HG03520 (cell line): ENCODE measurements around the gene HIVEP3.

Experiments
- ATAC-seq: cut with Tn5 transposase; IDR thresholded peaks from one replicate; pipeline ENCODE4 v1.9.1; 2021; ENCODE audit warnings: mild to moderate bottlenecking, moderate library complexity; ENCODE audit not compliant: unreplicated experiment

Gene HIVEP3

GRCh38 chr1:41483001-41483850, 435.5 kb downstream of the HIVEP3 start:
- no peak for ATAC-seq

GRCh38 chr1:41482001-41482765, 436.5 kb downstream of the HIVEP3 start:
- no peak for ATAC-seq

GRCh38 chr1:41481109-41481775, 437.5 kb downstream of the HIVEP3 start:
- ATAC-seq = no peak

- no peak for ATAC-seq
These were observed 438.3 kb downstream of the HIVEP3 start for GRCh38 chr1:41480204-41481108.

- no peak for ATAC-seq
These were observed 438.9 kb downstream of the HIVEP3 start for GRCh38 chr1:41479808-41480160.

GRCh38 chr1:41479000-41479807, 439.5 kb downstream of the HIVEP3 start:
- no peak for ATAC-seq

GRCh38 chr1:41478118-41478748, 440.5 kb downstream of the HIVEP3 start:
- ATAC-seq = no peak

GRCh38 chr1:41476807-41477361, 441.8 kb downstream of the HIVEP3 start:
- no peak for ATAC-seq

- ATAC-seq = no peak
These were observed 442.7 kb downstream of the HIVEP3 start for GRCh38 chr1:41475859-41476567.

- ATAC-seq = no peak
These were observed 443.4 kb downstream of the HIVEP3 start for GRCh38 chr1:41475346-41475745.

GRCh38 chr1:41474490-41475271, 444.0 kb downstream of the HIVEP3 start:
- no peak for ATAC-seq

GRCh38 chr1:41473738-41474362, 444.9 kb downstream of the HIVEP3 start:
- no peak for ATAC-seq

GRCh38 chr1:41471658-41472057, 447.1 kb downstream of the HIVEP3 start:
- no peak for ATAC-seq

GRCh38 chr1:41469706-41470105, 449.0 kb downstream of the HIVEP3 start:
- no peak for ATAC-seq

GRCh38 chr1:41468122-41468762, 450.5 kb downstream of the HIVEP3 start:
- ATAC-seq = no peak

- ATAC-seq = no peak
These were observed 451.0 kb downstream of the HIVEP3 start for GRCh38 chr1:41467673-41468072.

- no peak for ATAC-seq
These were observed 452.6 kb downstream of the HIVEP3 start for GRCh38 chr1:41466146-41466545.
